ENCODE results near the gene PHLPP2. TPM values are rescaled to one million over a fixed set of nuclear protein-coding genes. Genes with fewer than 3 reads are reported as not detected.

The PHLPP2 gene
- total and polyA plus RNA-seq, 2 experiments from 2014 or later, result 7.4 to 15.0 TPM

GRCh38 chr16:71666928-71667707, 57.4 kb downstream of the PHLPP2 start:
- Histone ChIP-seq H4K20me1 (ENCODE audit: insufficient read depth, poor library complexity, severe bottlenecking) (no peaks in the 10 kb centered on the region), H3K9me3 (ENCODE audit: low read depth) (no peaks in the 10 kb centered on the region), H2AFZ (no peak overlapping the region), H3K79me2 (no peaks in the 10 kb centered on the region), H3K27ac (peak overlapping the region; percentile 78), H3K4me1 (ENCODE audit: insufficient read depth) (peaks cover 32% of the 10 kb centered on the region), H3K27me3 (no peaks in the 10 kb centered on the region), H3K9me2 (replicated peaks; ENCODE audit: insufficient read depth) (no peaks in the 10 kb centered on the region), H3K36me3 (replicated peaks; ENCODE audit: insufficient read depth, low read depth) (no peaks in the 10 kb centered on the region), H3K4me2 (peak overlapping the region; percentile 17), H3K4me3 (no peak overlapping the region)
- WGBS (ENCODE audit: low lambda C conversion rate, missing lambda C conversion rate), result 54% methylated on average over 4 of the region's 4 CpGs
- TF ChIP-seq EZH2 (IDR thresholded peaks at IDR 0.05; ENCODE audit: borderline replicate concordance) (no peak), CTCF (IDR thresholded peaks at IDR 0.05; ENCODE audit: poor library complexity) (no peak), EZH2phosphoT487 (IDR thresholded peaks at IDR 0.05; ENCODE audit: low read depth, severe bottlenecking, unreplicated experiment) (no peak)
- DNase-seq (ENCODE audit: low spot score), result peak; percentile 52

GRCh38 chr16:71666264-71666663, 58.2 kb downstream of the PHLPP2 start:
- DNase-seq (ENCODE audit: low spot score), result no peak
- WGBS (ENCODE audit: low lambda C conversion rate, missing lambda C conversion rate), result 100% methylated on average over 1 of the region's 1 CpG
- peaks cover 32% of the 10 kb centered on the region for H3K4me1 ChIP-seq (ENCODE audit: insufficient read depth)
- no peak for TF ChIP-seq EZH2 (IDR thresholded peaks at IDR 0.05; ENCODE audit: borderline replicate concordance)
- no peak for TF ChIP-seq EZH2phosphoT487 (IDR thresholded peaks at IDR 0.05; ENCODE audit: low read depth, severe bottlenecking, unreplicated experiment)
- no peak for TF ChIP-seq CTCF (IDR thresholded peaks at IDR 0.05; ENCODE audit: poor library complexity)
- no peaks in the 10 kb centered on the region for H3K27me3 ChIP-seq
- H4K20me1 ChIP-seq (ENCODE audit: insufficient read depth, poor library complexity, severe bottlenecking), result no peaks in the 10 kb centered on the region
- H3K4me2 ChIP-seq, result peak overlapping the region; percentile 17
- H3K27ac ChIP-seq, result peak overlapping the region; percentile 78
- H3K79me2 ChIP-seq, result no peaks in the 10 kb centered on the region
- H3K9me2 ChIP-seq (replicated peaks; ENCODE audit: insufficient read depth), result no peaks in the 10 kb centered on the region
- H3K9me3 ChIP-seq (ENCODE audit: low read depth), result no peaks in the 10 kb centered on the region
- H3K4me3 ChIP-seq, result no peak overlapping the region
- H3K36me3 ChIP-seq (replicated peaks; ENCODE audit: insufficient read depth, low read depth), result no peaks in the 10 kb centered on the region
- no peak overlapping the region for H2AFZ ChIP-seq

GRCh38 chr16:71659471-71659870, 65.0 kb downstream of the PHLPP2 start:
- no peaks in the 10 kb centered on the region for H4K20me1 ChIP-seq (ENCODE audit: insufficient read depth, poor library complexity, severe bottlenecking)
- no peaks in the 10 kb centered on the region for H3K9me2 ChIP-seq (replicated peaks; ENCODE audit: insufficient read depth)
- H3K4me1 ChIP-seq (ENCODE audit: insufficient read depth), result no peaks in the 10 kb centered on the region
- no peak overlapping the region for H2AFZ ChIP-seq
- H3K9me3 ChIP-seq (ENCODE audit: low read depth), result no peaks in the 10 kb centered on the region
- 97% methylated on average over 2 of the region's 2 CpGs for WGBS (ENCODE audit: low lambda C conversion rate, missing lambda C conversion rate)
- TF ChIP-seq EZH2phosphoT487 (IDR thresholded peaks at IDR 0.05; ENCODE audit: low read depth, severe bottlenecking, unreplicated experiment), result no peak
- TF ChIP-seq EZH2 (IDR thresholded peaks at IDR 0.05; ENCODE audit: borderline replicate concordance), result no peak
- no peak for TF ChIP-seq CTCF (IDR thresholded peaks at IDR 0.05; ENCODE audit: poor library complexity)
- no peaks in the 10 kb centered on the region for H3K27me3 ChIP-seq
- H3K36me3 ChIP-seq (replicated peaks; ENCODE audit: insufficient read depth, low read depth), result no peaks in the 10 kb centered on the region
- H3K4me3 ChIP-seq, result no peak overlapping the region
- H3K27ac ChIP-seq, result no peak overlapping the region
- H3K79me2 ChIP-seq, result no peaks in the 10 kb centered on the region
- no peak for DNase-seq (ENCODE audit: low spot score)
- H3K4me2 ChIP-seq, result no peak overlapping the region

Data from hepatocyte (in vitro differentiated cells).